K562 treated with DMSO at 1 percent for 12 hours (cell line): Measurements from ENCODE around the gene TSPAN1. TPM values are rescaled to one million over a fixed set of nuclear protein-coding genes. Genes with fewer than 3 reads are reported as not detected.

Source experiments
- total RNA-seq: library from RNA; unstranded; fragments of 300-600 nt; gene quantifications from 2 replicates; pipeline ENCODE4 v1.2.3, GENCODE V29; 2022; ENCODE audit not compliant: insufficient read depth

TSPAN1 gene
- total RNA-seq: not detected in 2 replicates

GRCh38 chr1:46174448-46175231 lies at the start of gene TSPAN1:
TSPAN1 (plus strand) TSS chr1:46175087; CDS start chr1:46181108, 6,021 bp downstream.

GRCh38 chr1:46132529-46133180 lies 42.2 kb upstream of the TSPAN1 start, which contains the start of gene PIK3R3:
PIK3R3 (minus strand) TSS chr1:46132629; CDS start chr1:46131952, 677 bp downstream.

GRCh38 chr1:46176211-46176865 lies 1.5 kb downstream of the TSPAN1 start, which contains the start of gene P3R3URF:
P3R3URF (minus strand) TSS chr1:46176488; CDS start chr1:46176471, 17 bp downstream.

GRCh38 chr1:46197964-46198811 lies 23.3 kb downstream of the TSPAN1 start, which contains the start of gene POMGNT1:
POMGNT1 (minus strand) TSS chr1:46198434; CDS start chr1:46197821, 613 bp downstream.

Other genes with a start within 250 kb of the TSPAN1 start
- 2.4 and 7.1 TPM in 2 replicates for gene PIK3R3, start 42.5 kb upstream of the TSPAN1 start, total RNA-seq
- not detected in 2 replicates for gene P3R3URF, start 1.4 kb downstream of the TSPAN1 start, total RNA-seq
- gene POMGNT1, start 23.3 kb downstream of the TSPAN1 start, total RNA-seq: 23.8 and 33.6 TPM in 2 replicates
- gene LURAP1, start 28.2 kb downstream of the TSPAN1 start, total RNA-seq: 0.47 and 1.3 TPM in 2 replicates
- gene RAD54L, start 72.7 kb downstream of the TSPAN1 start, total RNA-seq: 46.1 and 64.3 TPM in 2 replicates
- gene LRRC41, start 128.5 kb downstream of the TSPAN1 start, total RNA-seq: 44.7 and 72.1 TPM in 2 replicates
- gene UQCRH, start 128.6 kb downstream of the TSPAN1 start, total RNA-seq: 1,336 and 1,668 TPM in 2 replicates
- gene NSUN4, start 165.7 kb downstream of the TSPAN1 start, total RNA-seq: 27.2 and 52.3 TPM in 2 replicates
- gene FAAH, start 219.2 kb downstream of the TSPAN1 start, total RNA-seq: 1.6 and 1.9 TPM in 2 replicates